Measurements from ENCODE around the gene OR52H1. TPM values are rescaled to one million over a fixed set of nuclear protein-coding genes. Genes with fewer than 3 reads are reported as not detected.

Gene OR52H1
- under 1 TPM; 0.28 to 0.46 (median 0.39) TPM for total RNA-seq
- long read RNA-seq, donor 1 = 0 reads
- long read RNA-seq, donor 2 = 0 reads

- DNase-seq (no peak), ATAC-seq (no peak)
- Histone ChIP-seq H3K4me3 (no peak within 1 kb of the TSS), H3K4me1 (ENCODE audit: low read depth) (no peaks in the 10 kb centered on the region), H3K36me3 (ENCODE audit: low read depth) (no peaks in the 10 kb centered on the region), H3K9me3 (no peaks in the 10 kb centered on the region)
- intact Hi-C loops (cut with DNase I, micrococcal nuclease) = no loop called here
- TF ChIP-seq, protein P1, sequence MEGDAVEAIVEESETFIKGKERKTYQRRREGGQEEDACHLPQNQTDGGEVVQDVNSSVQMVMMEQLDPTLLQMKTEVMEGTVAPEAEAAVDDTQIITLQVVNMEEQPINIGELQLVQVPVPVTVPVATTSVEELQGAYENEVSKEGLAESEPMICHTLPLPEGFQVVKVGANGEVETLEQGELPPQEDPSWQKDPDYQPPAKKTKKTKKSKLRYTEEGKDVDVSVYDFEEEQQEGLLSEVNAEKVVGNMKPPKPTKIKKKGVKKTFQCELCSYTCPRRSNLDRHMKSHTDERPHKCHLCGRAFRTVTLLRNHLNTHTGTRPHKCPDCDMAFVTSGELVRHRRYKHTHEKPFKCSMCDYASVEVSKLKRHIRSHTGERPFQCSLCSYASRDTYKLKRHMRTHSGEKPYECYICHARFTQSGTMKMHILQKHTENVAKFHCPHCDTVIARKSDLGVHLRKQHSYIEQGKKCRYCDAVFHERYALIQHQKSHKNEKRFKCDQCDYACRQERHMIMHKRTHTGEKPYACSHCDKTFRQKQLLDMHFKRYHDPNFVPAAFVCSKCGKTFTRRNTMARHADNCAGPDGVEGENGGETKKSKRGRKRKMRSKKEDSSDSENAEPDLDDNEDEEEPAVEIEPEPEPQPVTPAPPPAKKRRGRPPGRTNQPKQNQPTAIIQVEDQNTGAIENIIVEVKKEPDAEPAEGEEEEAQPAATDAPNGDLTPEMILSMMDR (IDR thresholded peaks at IDR 0.05) = no peak
Measured at GRCh38 chr11:5548440-5548839, at the start of gene OR52H1. TSS of gene OR52H1 (minus strand) at chr11:5548540. CDS start at chr11:5545505, 3,035 bp downstream.

DNA sequence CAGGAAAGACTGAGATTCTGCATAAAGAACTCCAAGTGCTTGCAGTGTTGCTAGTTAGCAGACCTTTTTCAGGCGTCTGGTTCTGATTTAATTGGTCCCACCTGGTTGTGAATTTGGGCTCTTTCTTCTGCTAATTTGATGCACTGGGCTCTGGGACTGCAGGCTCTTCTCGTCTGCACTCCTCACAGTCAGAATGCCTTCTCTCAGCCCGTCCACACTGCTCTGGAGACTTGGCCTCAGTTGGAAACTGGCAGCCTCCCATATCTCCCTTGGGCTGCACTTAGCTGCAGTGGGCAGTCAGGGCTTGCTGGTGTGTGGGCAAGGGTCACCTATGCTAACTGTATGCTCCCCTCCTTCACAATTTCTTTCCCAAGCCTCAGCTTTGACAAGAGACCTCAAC is 49.6 kb upstream of the OR52H1 start:
- Histone ChIP-seq H3K9me3 (no peaks in the 10 kb centered on the region), H3K36me3 (ENCODE audit: low read depth) (no peaks in the 10 kb centered on the region), H3K4me3 (no peak overlapping the region), H3K4me1 (ENCODE audit: low read depth) (no peaks in the 10 kb centered on the region)
- intact Hi-C loops (cut with DNase I, micrococcal nuclease) = no loop called here
- ATAC-seq (no peak), DNase-seq (no peak)
- TF ChIP-seq, protein P1 (IDR thresholded peaks at IDR 0.05) = no peak

DNA sequence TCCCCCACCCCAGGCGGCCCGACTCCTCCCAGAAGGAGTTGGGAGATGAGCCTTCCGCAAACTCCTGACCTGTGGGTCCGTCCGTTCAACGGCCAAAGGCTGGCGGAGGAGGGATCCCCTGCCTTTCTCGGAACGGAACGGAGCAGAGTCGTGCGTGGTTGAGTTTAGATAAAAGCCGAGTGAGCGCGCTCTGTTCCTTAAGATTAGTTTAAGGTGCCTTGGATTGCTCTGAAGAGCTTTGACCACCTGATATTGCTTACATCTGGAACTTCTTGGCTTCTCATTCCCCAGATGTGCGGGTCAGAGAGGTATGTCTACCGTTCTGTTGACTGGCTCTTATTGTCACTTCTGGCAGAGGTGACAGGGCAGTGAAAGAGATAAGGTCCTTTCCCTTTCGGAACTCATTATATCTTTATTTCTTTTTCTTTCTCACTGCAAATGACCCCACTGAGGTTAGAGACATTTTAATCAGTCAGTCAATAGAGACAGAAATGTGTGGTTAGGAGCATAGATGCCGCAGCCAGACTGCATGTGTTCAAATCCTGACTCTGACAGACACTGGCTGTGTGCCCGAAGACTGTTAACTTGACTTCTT is 48.4 kb upstream of the OR52H1 start, which contains the start of gene TRIM6:
TSS of gene TRIM6 (plus strand) at position 31 of the 595 bp plus-strand sequence. CDS start at position 292, 261 bp downstream.
- Histone ChIP-seq H3K4me1 (ENCODE audit: low read depth) (no peaks in the 10 kb centered on the region), H3K9me3 (no peaks in the 10 kb centered on the region), H3K36me3 (ENCODE audit: low read depth) (no peaks in the 10 kb centered on the region), H3K4me3 (no peak within 1 kb of the TSS)
- ATAC-seq (peak; percentile 78), DNase-seq (peak; percentile 43 to 73 (median 63))
- intact Hi-C loops (cut with DNase I, micrococcal nuclease) = no loop called here
- TF ChIP-seq, protein P1 (IDR thresholded peaks at IDR 0.05) = no peak

DNA sequence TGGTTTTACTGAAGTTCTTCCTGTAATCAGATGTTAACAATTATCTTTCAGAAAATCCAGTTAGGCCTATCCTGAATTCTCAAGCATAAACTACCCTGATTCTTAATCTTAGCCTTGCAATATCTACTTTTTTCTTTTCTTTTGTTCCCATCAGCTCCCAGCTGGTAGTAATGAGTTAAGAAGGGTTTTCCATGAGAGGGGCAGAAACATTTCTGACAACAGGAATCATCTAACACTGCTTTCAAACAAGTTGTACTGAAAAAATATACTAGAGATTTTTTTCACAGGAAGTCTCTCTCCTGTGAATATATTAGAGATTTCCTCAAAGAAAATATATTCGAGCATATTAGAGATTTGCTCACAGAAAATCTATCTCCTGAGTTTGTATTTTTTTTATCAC is 44.8 kb upstream of the OR52H1 start:
- Histone ChIP-seq H3K9me3 (no peaks in the 10 kb centered on the region), H3K36me3 (ENCODE audit: low read depth) (no peaks in the 10 kb centered on the region), H3K4me3 (no peak overlapping the region), H3K4me1 (ENCODE audit: low read depth) (no peaks in the 10 kb centered on the region)
- intact Hi-C loops (cut with DNase I, micrococcal nuclease) = no loop called here
- no peak for ATAC-seq
- TF ChIP-seq, protein P1 (IDR thresholded peaks at IDR 0.05) = no peak
- DNase-seq = no peak

- no peak for ATAC-seq
- Histone ChIP-seq H3K9me3 (no peaks in the 10 kb centered on the region), H3K4me1 (ENCODE audit: low read depth) (no peaks in the 10 kb centered on the region), H3K36me3 (ENCODE audit: low read depth) (no peaks in the 10 kb centered on the region), H3K4me3 (no peak overlapping the region)
- intact Hi-C loops (cut with DNase I, micrococcal nuclease) = no loop called here
- DNase-seq = no peak
- TF ChIP-seq, protein P1 (IDR thresholded peaks at IDR 0.05) = no peak
Measured at GRCh38 chr11:5592615-5593014, 44.3 kb upstream of the OR52H1 start.

All from mucosa of descending colon (tissue), 3 donors.